ENCODE measurements around the gene RRBP1.

Gene RRBP1

GRCh38 chr20:17622851-17623508 is 59.1 kb downstream of the RRBP1 start:
- H3K27ac ChIP-seq (ENCODE audit: low read depth, low read length), result no peak overlapping the region
- H3K36me3 ChIP-seq (ENCODE audit: control insufficient read depth, insufficient read depth, low read length), result peaks cover 98% of the 10 kb centered on the region
- H3K9me3 ChIP-seq (ENCODE audit: control insufficient read depth, insufficient read depth, low read depth, low read length), result no peaks in the 10 kb centered on the region
- no peaks in the 10 kb centered on the region for H3K27me3 ChIP-seq (ENCODE audit: control insufficient read depth, insufficient read depth, low read length)
- H3K9ac ChIP-seq (ENCODE audit: low read length), result no peak overlapping the region
- H3K4me1 ChIP-seq (ENCODE audit: control insufficient read depth, insufficient read depth, low read length), result no peaks in the 10 kb centered on the region
- H3K4me3 ChIP-seq (ENCODE audit: low read depth, low read length), result no peak overlapping the region

DNA sequence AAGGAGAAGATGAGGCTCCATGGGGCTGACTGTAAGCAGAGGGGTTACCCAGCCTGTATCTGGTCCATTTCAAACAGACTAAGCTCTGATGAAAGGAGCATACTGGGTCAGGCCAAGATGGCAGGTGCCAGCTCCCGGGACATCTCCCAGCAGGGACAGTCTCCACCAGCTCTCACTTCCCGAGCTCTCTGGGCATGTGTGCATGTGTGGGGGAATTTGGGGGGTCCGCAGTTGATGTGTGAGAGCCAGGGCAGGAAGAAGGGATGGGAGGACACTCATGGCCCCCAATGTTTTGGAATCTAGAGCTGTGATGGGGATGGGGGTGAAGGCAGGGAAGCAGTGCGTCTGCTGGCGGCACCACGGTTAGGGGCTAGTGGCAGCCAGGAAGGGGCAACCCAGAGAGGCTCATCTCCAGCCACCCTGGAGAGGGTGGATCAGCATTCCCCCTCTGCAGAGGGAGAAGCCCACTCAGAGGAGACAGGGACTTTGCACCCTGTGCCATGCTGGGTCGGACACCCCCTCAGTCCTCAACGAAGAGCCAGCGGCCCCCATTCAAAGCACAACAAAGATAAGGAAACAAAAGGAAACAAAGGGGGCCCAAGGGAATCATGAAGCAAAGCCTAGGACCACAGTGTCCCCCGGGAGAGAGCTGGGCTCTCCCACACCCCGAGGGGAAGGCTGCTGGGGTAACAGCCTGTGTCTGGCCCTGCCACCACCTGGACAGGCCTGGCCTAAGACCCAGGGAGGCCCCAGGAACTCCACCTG is 59.8 kb downstream of the RRBP1 start:
- Histone ChIP-seq H3K27ac (ENCODE audit: low read depth, low read length) (no peak overlapping the region), H3K27me3 (ENCODE audit: control insufficient read depth, insufficient read depth, low read length) (no peaks in the 10 kb centered on the region), H3K4me3 (ENCODE audit: low read depth, low read length) (no peak overlapping the region), H3K4me1 (ENCODE audit: control insufficient read depth, insufficient read depth, low read length) (no peaks in the 10 kb centered on the region), H3K9ac (ENCODE audit: low read length) (no peak overlapping the region), H3K9me3 (ENCODE audit: control insufficient read depth, insufficient read depth, low read depth, low read length) (no peaks in the 10 kb centered on the region), H3K36me3 (ENCODE audit: control insufficient read depth, insufficient read depth, low read length) (peaks cover 97% of the 10 kb centered on the region)

DNA sequence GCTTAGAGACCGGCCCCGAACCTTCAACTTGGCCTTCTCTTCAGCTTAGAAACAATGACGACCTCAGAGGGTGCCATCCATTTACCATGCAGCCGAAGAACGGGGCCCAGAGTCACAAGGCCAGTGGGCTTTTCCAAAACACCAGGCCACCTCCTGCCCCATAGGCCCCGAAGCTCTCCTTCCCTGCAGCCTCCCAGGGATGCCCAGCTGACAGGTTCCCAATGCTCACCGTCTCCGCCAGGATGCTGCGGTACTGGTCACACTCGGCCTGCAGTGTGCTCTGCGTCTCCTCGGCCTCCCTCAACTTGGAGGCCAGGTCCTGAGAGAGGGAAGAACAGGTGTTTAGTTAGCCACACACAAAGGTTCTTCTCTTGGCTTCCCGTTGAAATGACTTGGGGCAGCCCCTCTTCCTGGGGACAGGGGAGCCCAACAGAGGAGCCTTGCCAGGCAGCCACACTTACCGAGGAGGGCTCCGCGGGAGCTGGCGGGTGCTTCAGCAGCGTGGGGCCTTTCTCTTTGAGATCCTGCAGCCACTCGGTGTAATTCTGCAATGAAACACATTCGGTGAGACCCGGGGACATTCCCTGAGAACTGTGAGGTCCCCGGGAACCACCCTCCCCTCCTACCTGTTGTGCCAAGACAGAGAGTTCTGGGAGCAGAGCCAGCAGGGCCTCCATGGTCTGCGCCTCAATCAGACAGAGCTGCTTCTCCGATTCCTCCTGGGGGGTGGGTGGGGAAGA is 60.6 kb downstream of the RRBP1 start:
- Histone ChIP-seq H3K27ac (ENCODE audit: low read depth, low read length) (no peak overlapping the region), H3K4me3 (ENCODE audit: low read depth, low read length) (no peak overlapping the region), H3K4me1 (ENCODE audit: control insufficient read depth, insufficient read depth, low read length) (no peaks in the 10 kb centered on the region), H3K36me3 (ENCODE audit: control insufficient read depth, insufficient read depth, low read length) (peaks cover 97% of the 10 kb centered on the region), H3K27me3 (ENCODE audit: control insufficient read depth, insufficient read depth, low read length) (no peaks in the 10 kb centered on the region), H3K9me3 (ENCODE audit: control insufficient read depth, insufficient read depth, low read depth, low read length) (no peaks in the 10 kb centered on the region), H3K9ac (ENCODE audit: low read length) (no peak overlapping the region)

DNA sequence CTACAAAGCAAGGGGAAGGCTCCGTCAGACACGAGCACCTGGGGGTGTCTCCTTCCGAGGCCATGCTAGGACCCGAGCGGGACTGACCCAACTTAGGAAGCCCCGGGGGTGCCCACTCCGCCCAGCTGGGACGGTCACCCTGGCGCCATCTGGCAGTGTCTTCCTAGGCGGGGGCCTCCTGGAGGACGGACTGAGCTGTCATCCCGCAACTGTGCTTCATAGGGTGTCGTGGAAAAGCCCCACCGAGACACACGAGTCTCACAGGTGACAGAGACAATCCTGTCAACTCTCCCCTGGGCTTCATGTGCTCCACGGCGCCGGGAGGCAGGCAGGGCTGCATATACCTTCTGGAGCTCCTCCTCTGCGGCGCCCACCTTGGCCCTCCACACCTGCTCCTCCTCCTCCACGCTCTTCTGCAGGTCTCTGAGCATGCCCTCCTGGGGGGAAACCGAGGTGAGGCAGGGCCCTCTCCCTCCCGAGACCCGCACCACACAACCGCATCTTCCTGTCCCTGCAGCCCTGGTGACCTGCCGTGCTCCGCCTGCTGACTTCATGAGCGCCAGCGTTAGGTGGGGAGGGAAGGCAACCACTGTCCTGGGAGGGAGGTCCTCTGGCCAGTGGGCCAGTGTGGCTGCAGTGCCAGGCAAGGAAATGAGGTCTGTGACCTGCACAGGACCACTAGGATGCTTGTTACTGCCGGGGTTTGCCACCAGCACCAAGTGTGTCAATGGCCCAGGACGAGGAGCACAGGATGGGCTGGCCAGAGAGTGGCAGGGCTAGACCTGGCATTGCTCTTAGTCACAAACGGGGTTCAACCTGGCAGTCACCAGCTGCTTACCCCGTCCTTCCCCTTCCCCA is 61.4 kb downstream of the RRBP1 start:
- Histone ChIP-seq H3K9ac (ENCODE audit: low read length) (no peak overlapping the region), H3K27me3 (ENCODE audit: control insufficient read depth, insufficient read depth, low read length) (no peaks in the 10 kb centered on the region), H3K9me3 (ENCODE audit: control insufficient read depth, insufficient read depth, low read depth, low read length) (no peaks in the 10 kb centered on the region), H3K4me3 (ENCODE audit: low read depth, low read length) (no peak overlapping the region), H3K4me1 (ENCODE audit: control insufficient read depth, insufficient read depth, low read length) (no peaks in the 10 kb centered on the region), H3K36me3 (ENCODE audit: control insufficient read depth, insufficient read depth, low read length) (peaks cover 97% of the 10 kb centered on the region), H3K27ac (ENCODE audit: low read depth, low read length) (no peak overlapping the region)

DNA sequence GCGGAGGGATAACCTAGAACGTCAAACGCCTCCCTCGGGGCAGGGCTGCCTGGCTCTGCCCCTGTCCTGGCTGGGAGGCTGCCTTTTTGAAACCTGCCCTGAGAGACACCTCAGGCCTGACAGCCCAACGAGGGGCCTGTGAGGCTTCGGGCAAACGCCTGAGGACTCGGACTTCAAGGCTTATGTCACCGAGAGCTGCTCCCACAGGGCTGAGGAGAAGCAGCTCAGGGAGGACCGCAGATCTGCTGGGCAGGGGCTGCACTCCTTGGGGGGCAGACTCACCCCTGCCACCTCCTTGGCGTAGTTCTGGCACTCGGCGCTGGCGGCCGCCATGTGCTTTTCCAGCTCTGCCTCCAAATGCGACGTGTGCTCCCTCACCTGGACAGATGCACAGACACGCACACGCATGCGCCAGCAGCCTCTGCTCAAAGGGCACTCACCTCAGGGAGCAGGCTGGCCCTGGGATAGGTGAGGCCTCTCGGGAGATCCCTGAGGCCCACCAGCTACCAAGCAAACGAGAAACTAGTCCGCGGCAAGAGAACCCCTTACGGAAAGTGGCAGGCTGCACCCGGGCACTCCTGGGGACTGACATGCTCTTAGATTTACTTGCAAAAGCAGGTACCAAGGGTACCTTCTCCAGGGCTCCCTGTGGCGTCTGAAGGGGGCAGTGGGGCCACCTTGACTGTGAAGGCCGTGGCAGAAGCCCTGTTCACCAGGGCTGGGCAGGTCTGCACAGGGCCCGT is 62.5 kb downstream of the RRBP1 start:
- H3K27me3 ChIP-seq (ENCODE audit: control insufficient read depth, insufficient read depth, low read length), result no peaks in the 10 kb centered on the region
- H3K4me3 ChIP-seq (ENCODE audit: low read depth, low read length), result no peak overlapping the region
- H3K9me3 ChIP-seq (ENCODE audit: control insufficient read depth, insufficient read depth, low read depth, low read length), result no peaks in the 10 kb centered on the region
- H3K4me1 ChIP-seq (ENCODE audit: control insufficient read depth, insufficient read depth, low read length), result peaks cover 3% of the 10 kb centered on the region; the same call in 1 of the 2 replicates
- no peak overlapping the region for H3K9ac ChIP-seq (ENCODE audit: low read length)
- H3K36me3 ChIP-seq (ENCODE audit: control insufficient read depth, insufficient read depth, low read length), result peaks cover 95% of the 10 kb centered on the region
- no peak overlapping the region for H3K27ac ChIP-seq (ENCODE audit: low read depth, low read length)

DNA sequence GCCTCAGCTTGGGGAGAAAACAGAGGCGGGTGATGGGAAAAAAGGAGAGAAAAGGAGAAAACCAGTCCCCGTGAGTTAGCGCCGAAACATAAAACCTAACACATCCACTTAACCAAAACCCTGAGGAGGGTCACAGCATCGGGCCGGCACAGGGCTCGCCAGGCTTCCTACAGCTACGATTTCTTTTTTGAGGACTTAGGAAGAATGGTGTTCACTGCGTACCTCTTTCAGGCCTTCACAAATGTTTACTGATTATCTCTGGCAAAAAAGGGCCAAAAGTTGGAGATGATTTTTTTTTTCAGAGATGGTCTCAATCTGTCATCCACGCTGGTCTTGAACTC is 63.4 kb downstream of the RRBP1 start:
- Histone ChIP-seq H3K27ac (ENCODE audit: low read depth, low read length) (no peak overlapping the region), H3K9ac (ENCODE audit: low read length) (no peak overlapping the region), H3K27me3 (ENCODE audit: control insufficient read depth, insufficient read depth, low read length) (no peaks in the 10 kb centered on the region), H3K4me1 (ENCODE audit: control insufficient read depth, insufficient read depth, low read length) (peaks cover 3% of the 10 kb centered on the region; the same call in 1 of the 2 replicates), H3K9me3 (ENCODE audit: control insufficient read depth, insufficient read depth, low read depth, low read length) (no peaks in the 10 kb centered on the region), H3K4me3 (ENCODE audit: low read depth, low read length) (no peak overlapping the region), H3K36me3 (ENCODE audit: control insufficient read depth, insufficient read depth, low read length) (peaks cover 93% of the 10 kb centered on the region)

GRCh38 chr20:17617868-17618672 is 64.0 kb downstream of the RRBP1 start:
- Histone ChIP-seq H3K4me3 (ENCODE audit: low read depth, low read length) (no peak overlapping the region), H3K9me3 (ENCODE audit: control insufficient read depth, insufficient read depth, low read depth, low read length) (no peaks in the 10 kb centered on the region), H3K27ac (ENCODE audit: low read depth, low read length) (no peak overlapping the region), H3K4me1 (ENCODE audit: control insufficient read depth, insufficient read depth, low read length) (peaks cover 3% of the 10 kb centered on the region; the same call in 1 of the 2 replicates), H3K9ac (ENCODE audit: low read length) (no peak overlapping the region), H3K36me3 (ENCODE audit: control insufficient read depth, insufficient read depth, low read length) (peaks cover 90% of the 10 kb centered on the region), H3K27me3 (ENCODE audit: control insufficient read depth, insufficient read depth, low read length) (no peaks in the 10 kb centered on the region)

GRCh38 chr20:17617212-17617867 is 64.7 kb downstream of the RRBP1 start:
- peaks cover 83% of the 10 kb centered on the region for H3K36me3 ChIP-seq (ENCODE audit: control insufficient read depth, insufficient read depth, low read length)
- no peak overlapping the region for H3K4me3 ChIP-seq (ENCODE audit: low read depth, low read length)
- no peaks in the 10 kb centered on the region for H3K27me3 ChIP-seq (ENCODE audit: control insufficient read depth, insufficient read depth, low read length)
- peaks cover 5% of the 10 kb centered on the region; the same call in 1 of the 2 replicates for H3K4me1 ChIP-seq (ENCODE audit: control insufficient read depth, insufficient read depth, low read length)
- H3K9me3 ChIP-seq (ENCODE audit: control insufficient read depth, insufficient read depth, low read depth, low read length), result no peaks in the 10 kb centered on the region
- no peak overlapping the region for H3K27ac ChIP-seq (ENCODE audit: low read depth, low read length)
- H3K9ac ChIP-seq (ENCODE audit: low read length), result no peak overlapping the region

DNA sequence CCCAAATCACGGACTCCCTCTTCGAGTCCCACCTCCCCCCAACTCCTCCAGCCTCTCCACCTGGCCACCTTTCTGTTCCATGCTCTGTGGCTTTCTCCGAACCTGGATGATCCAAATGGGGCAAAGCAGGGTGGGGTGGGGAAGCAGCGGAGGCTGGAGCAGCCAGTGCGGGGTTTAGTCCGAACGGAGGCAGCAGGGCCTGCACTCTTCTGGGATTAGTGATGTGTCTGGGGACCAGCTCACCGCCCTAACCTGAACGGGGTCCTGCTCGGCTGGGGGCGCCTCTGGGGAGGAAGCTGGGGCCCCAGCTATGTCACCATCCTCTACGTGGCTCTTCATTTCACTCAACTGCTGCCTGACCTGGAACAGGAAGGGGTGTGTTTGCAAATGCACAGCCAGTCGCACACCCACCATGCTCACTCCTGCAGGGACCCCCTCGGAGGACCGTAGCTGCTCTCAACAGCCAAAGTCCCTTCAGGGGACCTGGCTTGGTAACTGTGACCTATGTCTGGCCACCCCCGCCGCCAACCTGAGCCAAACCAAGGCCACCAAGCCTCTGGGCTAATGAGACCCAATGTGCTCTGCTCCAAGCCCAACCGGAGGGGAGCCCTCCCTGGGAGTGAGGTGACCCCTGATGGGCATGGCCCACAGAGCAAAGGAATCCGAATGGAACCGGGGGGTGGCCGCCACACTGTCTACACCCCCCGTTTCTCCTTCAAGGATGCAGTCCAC is 65.4 kb downstream of the RRBP1 start:
- H3K9me3 ChIP-seq (ENCODE audit: control insufficient read depth, insufficient read depth, low read depth, low read length), result no peaks in the 10 kb centered on the region
- H3K36me3 ChIP-seq (ENCODE audit: control insufficient read depth, insufficient read depth, low read length), result peaks cover 76% of the 10 kb centered on the region
- H3K4me1 ChIP-seq (ENCODE audit: control insufficient read depth, insufficient read depth, low read length), result peaks cover 11% of the 10 kb centered on the region; the same call in 1 of the 2 replicates
- no peak overlapping the region for H3K9ac ChIP-seq (ENCODE audit: low read length)
- H3K27me3 ChIP-seq (ENCODE audit: control insufficient read depth, insufficient read depth, low read length), result no peaks in the 10 kb centered on the region
- no peak overlapping the region for H3K4me3 ChIP-seq (ENCODE audit: low read depth, low read length)
- no peak overlapping the region for H3K27ac ChIP-seq (ENCODE audit: low read depth, low read length)

Measured in HUES6 (cell line).